Eye (tissue), 1 donor: ENCODE data around the gene PAFAH1B2.
"Not testable (repeated sequence)": the region's sequence is repeated elsewhere in the genome, so short reads cannot be mapped to it uniquely, and the experiment has no call there.

ENCODE experiments used
- DNase-seq: peaks from one replicate; pipeline ENCODE4 v3.0.0-alpha.2; 2015

The PAFAH1B2 gene

GRCh38 chr11:117128289-117128688, 15.8 kb upstream of the PAFAH1B2 start:
- DNase-seq, result no peak

- not testable (repeated sequence) for DNase-seq
Observed at GRCh38 chr11:117130396-117130795, 13.7 kb upstream of the PAFAH1B2 start.

DNA sequence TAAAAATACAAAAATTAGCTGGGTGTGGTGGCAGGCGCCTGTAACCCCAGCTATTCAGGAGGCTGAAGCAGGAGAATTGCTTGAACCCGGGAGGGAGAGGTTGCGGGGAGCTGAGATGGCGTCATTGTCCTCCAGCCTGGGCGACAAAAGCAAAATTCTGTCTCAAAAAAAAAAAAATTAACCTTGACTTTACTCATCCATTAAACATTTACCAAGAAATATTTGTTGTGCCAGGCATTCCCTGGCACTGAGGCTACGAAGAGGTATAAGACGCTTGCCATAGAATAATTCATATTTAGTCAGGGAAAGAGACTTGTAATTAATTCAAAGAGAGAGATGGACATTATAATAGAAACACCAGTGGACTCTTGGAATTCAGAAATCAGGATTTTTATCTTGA, 13.2 kb upstream of the PAFAH1B2 start:
- no peak for DNase-seq

DNA sequence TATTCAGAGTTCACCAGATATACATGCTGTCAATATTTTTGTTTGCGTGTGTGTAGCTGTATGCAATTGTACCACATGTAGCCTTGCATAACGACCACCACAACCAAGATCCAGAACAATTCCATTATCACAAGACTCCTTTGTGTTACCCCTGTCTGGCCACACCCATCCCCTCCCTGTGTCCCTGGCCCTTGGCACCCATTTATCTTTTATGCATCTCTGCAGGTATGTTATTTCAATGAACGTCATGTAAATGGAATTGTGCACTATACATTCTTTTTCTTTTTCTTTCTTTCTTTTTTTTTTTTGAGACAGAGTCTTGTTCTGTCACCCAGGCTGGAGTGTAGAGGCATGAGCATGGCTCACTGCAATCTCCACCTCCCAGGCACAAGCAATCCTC, 9.7 kb upstream of the PAFAH1B2 start:
- DNase-seq, result no peak

- not testable (repeated sequence) for DNase-seq
Observed at GRCh38 chr11:117134979-117135378, 9.1 kb upstream of the PAFAH1B2 start.

- DNase-seq, result not testable (repeated sequence)
Observed at GRCh38 chr11:117137223-117138086, 6.6 kb upstream of the PAFAH1B2 start.

DNA sequence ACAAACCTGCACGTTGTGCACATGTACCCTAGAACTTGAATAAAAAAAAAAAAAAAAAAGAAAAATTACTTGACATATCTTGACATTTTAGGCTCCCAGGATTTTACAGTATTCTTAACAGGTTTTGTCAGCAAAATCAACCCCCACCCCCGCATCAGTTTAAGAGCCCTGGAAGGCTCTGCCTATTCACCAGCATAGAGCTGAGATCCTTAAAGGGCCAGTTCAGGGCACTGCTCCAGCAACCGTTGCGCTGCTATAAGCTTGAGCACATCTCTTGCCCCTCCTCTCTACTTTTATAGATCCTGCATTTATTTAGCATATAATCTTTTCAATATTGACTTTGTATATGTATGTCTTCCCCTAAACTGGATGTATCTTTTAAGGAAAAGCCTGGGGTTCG, 697 bp upstream of the PAFAH1B2 start:
- DNase-seq, result no peak

- no peak for DNase-seq
Observed at GRCh38 chr11:117144477-117145392, 648 bp downstream of the PAFAH1B2 start.

DNA sequence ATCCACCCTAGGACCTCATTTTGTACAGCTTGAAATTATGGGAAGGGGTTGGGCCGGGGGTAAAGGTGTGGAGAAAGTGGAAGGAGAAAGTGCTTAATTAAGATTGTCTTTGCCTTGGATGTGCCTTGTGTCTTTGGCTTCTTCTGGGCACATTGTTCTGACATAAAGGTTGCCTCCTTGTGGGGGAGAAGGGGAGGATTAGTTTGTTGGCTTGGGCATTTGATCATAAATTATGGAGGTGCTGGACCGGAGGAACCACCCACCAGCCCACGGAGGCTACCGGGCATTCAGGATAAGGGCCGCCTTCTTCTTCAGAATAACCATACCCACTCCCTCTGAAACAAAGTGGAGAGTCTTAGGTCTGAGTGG, 1.3 kb downstream of the PAFAH1B2 start:
- peak; percentile 37 for DNase-seq

DNA sequence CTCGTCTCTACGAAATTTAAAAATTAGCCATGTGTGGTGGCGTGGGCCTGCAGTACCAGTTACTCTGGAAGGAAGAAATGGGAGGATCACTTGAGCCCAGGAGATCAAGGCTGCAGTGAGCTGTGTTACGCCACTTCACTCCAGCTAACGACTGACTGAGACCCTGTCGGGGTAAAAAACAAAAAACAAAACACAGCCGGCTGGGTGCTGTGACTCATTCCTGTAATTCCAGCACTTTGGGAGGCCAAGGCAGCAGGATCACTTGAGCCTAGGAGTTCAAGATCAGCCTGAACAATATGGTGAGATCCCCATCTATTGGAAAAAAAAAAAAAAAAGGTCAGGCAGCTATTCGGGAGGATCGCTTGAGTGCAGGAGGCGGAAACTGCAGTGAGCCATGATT, 2.4 kb downstream of the PAFAH1B2 start:
- DNase-seq, result no peak

DNA sequence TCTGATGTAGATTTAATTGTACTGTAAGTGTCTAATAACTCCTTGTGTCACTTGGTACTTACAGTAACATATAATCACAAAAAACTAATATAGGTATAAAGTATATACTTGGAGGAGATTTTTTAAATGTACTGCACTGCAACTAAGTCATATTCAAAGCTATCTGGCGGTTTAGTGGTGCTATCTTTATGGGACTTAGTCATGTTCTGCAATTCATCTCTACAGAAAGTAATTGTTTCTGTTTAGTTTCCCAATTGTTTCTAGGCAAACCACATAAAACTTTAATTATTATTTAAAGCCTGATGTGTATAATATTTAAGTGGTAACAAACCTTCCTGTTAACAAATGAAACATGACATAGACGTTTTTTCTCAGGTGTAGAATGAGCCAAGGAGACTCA, 8.0 kb downstream of the PAFAH1B2 start:
- DNase-seq, result no peak

DNA sequence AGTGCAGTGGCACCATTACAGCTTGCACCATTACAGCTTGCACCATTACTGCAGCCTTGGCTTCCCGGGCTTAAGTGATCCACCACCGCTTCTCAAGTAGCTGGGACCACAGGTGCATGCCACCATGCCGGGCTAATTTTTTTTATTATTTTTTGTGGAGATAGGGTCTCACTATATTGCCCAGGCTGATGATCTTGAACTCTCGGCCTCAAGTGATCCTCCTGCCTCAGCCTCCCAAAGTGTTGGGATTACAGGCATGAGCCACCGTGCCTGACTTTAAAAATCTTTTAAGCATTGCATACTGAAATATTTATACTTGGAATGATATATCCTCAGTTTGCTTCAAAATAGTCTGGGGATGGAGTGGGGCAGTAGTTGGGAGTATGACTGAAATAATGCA, 10.4 kb downstream of the PAFAH1B2 start:
- no peak for DNase-seq

DNA sequence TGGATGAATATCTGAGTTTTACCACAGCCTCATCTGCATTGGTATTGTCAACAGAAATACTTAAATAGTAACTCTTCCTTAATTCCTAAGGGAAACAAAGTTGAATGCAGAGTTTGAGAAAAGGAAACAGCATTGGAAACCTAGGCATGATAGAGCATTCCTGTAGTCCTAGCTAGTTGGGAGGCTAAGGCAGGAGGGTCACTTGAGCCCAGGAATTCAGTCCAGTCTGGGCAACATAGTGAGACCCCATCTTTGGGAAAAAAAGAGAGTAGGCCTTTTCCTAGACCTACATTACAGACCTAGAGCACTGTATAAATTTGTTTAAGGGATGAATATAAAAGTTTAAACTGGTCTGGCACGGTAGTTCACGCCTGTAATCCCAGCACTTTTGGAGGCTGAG, 13.4 kb downstream of the PAFAH1B2 start:
- DNase-seq, result no peak

- no peak for DNase-seq
Observed at GRCh38 chr11:117159892-117160291, 15.8 kb downstream of the PAFAH1B2 start.

DNA sequence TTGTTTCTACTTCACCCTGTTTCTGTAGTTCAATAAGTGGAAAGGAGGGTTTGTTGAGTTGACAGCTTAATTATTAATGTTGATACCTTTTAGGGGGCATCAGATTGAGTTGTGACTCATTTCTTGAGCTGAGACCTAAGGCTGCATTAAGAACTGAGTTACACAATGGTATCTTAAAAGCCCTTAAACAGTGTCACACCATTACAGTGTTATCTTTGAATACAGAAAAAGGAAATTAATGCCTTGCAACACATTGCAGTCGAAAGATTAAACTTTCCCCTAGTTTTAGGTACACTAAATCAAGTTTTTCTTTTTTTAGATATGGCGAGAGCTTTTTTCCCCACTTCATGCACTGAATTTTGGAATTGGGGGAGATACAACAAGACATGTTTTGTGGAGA, 16.7 kb downstream of the PAFAH1B2 start:
- no peak for DNase-seq

DNA sequence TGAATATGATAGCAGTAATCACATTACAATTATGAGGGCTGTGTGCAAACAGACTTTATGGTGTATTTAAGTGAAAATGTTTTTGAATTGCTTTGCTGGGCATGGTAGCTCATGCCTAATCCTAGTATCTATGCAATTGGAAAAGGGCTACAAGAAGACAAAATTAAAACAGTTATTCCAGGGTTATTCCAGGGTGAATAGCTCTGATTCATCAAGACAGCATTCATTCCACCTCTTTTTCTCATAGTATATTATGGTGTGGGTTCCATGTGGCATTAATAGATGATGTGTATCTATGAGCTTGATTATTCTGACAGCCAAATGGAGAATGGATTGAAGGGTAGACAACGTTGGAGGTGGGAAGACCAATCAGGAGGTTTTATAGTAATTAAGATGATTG, 22.4 kb downstream of the PAFAH1B2 start:
- no peak for DNase-seq

- DNase-seq, result no peak
Observed at GRCh38 chr11:117169736-117170135, 25.6 kb downstream of the PAFAH1B2 start.

- DNase-seq, result no peak
Observed at GRCh38 chr11:117170210-117170609, 26.1 kb downstream of the PAFAH1B2 start.

DNA sequence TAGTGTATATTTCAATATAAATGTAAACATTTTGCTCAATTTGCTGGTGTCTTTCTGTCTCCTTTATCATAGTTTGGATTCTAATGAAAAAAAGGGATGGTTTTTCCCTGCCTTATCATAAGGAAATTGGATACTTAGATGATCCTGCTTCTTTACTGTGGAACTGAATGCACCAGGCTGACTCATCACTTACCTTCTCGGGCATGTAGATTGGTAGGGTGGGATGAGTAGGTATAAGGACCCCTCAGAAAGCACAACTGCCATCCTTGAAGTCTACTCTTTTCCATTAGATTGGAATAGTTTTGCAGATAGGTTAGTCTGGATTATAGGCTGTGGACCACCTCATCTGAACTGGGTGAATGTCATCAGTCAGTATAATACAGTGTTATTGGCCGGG, 26.9 kb downstream of the PAFAH1B2 start:
- no peak for DNase-seq

DNA sequence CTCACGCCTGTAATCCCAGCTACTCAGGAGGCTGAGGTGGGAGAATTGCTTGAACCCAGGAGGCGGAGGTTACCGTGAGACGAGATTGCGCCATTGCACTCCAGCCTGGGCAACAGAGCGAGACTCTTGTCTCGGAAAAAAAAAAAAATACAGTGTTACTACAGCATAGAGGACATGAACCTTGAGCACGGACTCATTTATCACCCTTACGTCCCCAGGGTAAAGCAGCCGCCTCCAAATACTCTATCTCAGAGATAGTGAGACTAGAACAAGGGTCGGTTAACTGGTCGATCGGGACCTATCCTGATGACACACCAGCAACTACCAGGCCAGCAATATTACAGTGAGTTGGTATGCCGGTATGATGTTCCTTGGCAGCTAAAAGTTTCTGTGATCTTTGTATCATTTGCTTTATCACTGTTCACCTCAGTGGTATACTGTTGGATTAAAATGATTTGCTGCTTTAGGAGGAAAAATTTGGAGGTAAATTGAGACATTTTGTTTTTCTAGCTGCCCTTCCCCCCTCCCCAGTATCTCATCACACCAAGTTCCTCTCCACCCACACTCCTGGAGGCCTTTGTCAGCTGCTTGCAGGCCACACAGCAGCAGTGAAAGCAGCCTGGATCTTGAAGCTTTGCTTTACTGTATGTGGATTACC, 27.4 kb downstream of the PAFAH1B2 start:
- no peak for DNase-seq

DNA sequence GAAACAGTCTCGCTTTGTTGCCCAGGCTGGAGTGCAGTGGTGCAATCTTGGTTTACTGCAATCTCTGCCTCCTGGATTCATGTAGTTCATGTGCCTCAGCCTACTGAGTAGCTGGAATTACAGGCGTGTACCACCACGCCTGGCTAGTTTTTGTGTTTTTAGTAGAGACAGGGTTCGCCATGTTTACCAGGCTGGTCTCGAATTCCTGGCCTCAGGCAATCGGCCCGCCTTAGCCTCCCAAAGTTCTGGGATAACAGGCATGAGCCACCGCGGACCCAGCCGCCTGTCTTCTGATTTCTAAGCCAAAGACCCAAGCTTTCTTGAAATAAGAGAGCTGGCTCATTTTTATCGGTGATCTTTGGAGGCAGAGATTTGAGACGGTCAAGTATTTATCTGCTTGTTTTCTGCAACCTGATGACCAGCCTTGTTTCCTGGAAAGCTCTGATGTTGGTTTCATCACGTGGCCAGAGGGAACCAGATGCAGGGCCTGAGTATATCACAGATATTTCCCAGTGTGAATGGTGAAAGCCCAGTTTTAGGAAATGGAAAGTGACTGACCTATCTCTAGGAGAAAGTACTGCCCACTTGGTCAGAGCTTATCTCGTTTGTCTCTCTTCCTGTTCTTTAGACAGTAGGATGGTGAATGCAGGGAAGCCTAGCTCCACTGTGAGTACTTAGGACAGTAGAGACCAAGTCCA, 28.8 kb downstream of the PAFAH1B2 start:
- no peak for DNase-seq

DNA sequence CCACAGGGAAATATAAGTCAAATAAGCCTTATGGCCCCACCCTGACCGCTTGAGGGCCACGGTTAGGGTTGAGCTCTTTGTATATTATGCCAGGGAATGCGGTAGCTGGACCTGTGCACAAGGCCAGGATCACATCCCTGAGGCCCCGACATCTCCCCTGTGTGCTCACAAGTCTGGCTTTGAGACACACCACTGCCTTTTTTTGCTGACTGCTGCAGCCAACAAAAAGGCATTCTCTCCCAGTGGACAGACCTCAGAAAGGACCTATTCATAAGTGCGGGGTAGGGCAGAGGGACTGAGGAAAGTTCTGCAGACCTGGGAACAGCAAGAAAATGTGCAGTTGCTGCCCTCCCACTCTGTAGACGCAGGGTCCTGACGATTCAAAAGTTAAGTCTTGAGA, 31.0 kb downstream of the PAFAH1B2 start:
- DNase-seq, result no peak

GRCh38 chr11:117175781-117176180, 31.7 kb downstream of the PAFAH1B2 start:
- no peak for DNase-seq
